Measurements from ENCODE around the gene NGF.

NGF gene

GRCh38 chr1:115240297-115240696 is 97.8 kb downstream of the NGF start:
- Histone ChIP-seq H2BK5ac (ENCODE audit: low read length) (no peak overlapping the region), H3K79me1 (ENCODE audit: low read length) (no peaks in the 10 kb centered on the region)
- no CpG with 5 or more reads among the region's 3 CpGs for WGBS (ENCODE audit: extremely low coverage, insufficient coverage, low lambda C conversion rate)

GRCh38 chr1:115239426-115239825 is 98.6 kb downstream of the NGF start:
- H3K36me3 ChIP-seq (ENCODE audit: control insufficient read depth, insufficient read depth, low read length) = no peaks in the 10 kb centered on the region
- H3K9ac ChIP-seq (ENCODE audit: low read length) = no peak overlapping the region
- no peak overlapping the region for H4K8ac ChIP-seq (ENCODE audit: low read depth, low read length)
- no peak overlapping the region for H3K56ac ChIP-seq (ENCODE audit: low read length)
- no peak overlapping the region for H3K4me2 ChIP-seq (ENCODE audit: low read length)
- no peak overlapping the region for H3K27ac ChIP-seq (ENCODE audit: low read depth, low read length)
- H3K4ac ChIP-seq (ENCODE audit: low read depth, low read length) = no peak overlapping the region
- no peaks in the 10 kb centered on the region for H3K79me1 ChIP-seq (ENCODE audit: low read length)
- H2BK15ac ChIP-seq (replicated peaks; ENCODE audit: low read depth) = no peak overlapping the region
- no peak overlapping the region for H2AK5ac ChIP-seq (ENCODE audit: low read length)
- no CpG with 5 or more reads among the region's 1 CpG for WGBS (ENCODE audit: extremely low coverage, insufficient coverage, low lambda C conversion rate)
- no peak overlapping the region for H3K23ac ChIP-seq (ENCODE audit: low read length)
- no peak overlapping the region for H3K4me3 ChIP-seq (ENCODE audit: low read length)
- H4K5ac ChIP-seq (ENCODE audit: low read length) = no peak overlapping the region
- no peak overlapping the region for H3K18ac ChIP-seq (ENCODE audit: low read length)
- no peaks in the 10 kb centered on the region for H3K4me1 ChIP-seq (ENCODE audit: control insufficient read depth, low read depth, low read length)
- no peaks in the 10 kb centered on the region for H3K27me3 ChIP-seq (ENCODE audit: insufficient read depth, low read length, poor library complexity)
- H2BK120ac ChIP-seq (ENCODE audit: low read depth, low read length) = no peak overlapping the region
- DNase-seq = no peak
- no peaks in the 10 kb centered on the region for H3K79me2 ChIP-seq (ENCODE audit: control insufficient read depth, insufficient read depth, low read length)
- no peak overlapping the region for H2BK5ac ChIP-seq (ENCODE audit: low read length)

More at GRCh38 chr1:115240297-115240696, 97.8 kb downstream of the NGF start:
- Histone ChIP-seq H3K4me2 (ENCODE audit: low read length) (no peak overlapping the region), H3K23ac (ENCODE audit: low read length) (no peak overlapping the region), H3K4me1 (ENCODE audit: control insufficient read depth, low read depth, low read length) (no peaks in the 10 kb centered on the region), H3K18ac (ENCODE audit: low read length) (no peak overlapping the region), H3K9ac (ENCODE audit: low read length) (no peak overlapping the region), H3K56ac (ENCODE audit: low read length) (no peak overlapping the region), H3K4ac (ENCODE audit: low read depth, low read length) (no peak overlapping the region), H4K8ac (ENCODE audit: low read depth, low read length) (no peak overlapping the region), H3K27me3 (ENCODE audit: insufficient read depth, low read length, poor library complexity) (no peaks in the 10 kb centered on the region), H2BK120ac (ENCODE audit: low read depth, low read length) (no peak overlapping the region), H2BK15ac (replicated peaks; ENCODE audit: low read depth) (no peak overlapping the region), H3K4me3 (ENCODE audit: low read length) (no peak overlapping the region), H3K27ac (ENCODE audit: low read depth, low read length) (no peak overlapping the region), H3K36me3 (ENCODE audit: control insufficient read depth, insufficient read depth, low read length) (no peaks in the 10 kb centered on the region), H2AK5ac (ENCODE audit: low read length) (no peak overlapping the region), H3K79me2 (ENCODE audit: control insufficient read depth, insufficient read depth, low read length) (no peaks in the 10 kb centered on the region), H4K5ac (ENCODE audit: low read length) (no peak overlapping the region)
- no peak for DNase-seq

DNA sequence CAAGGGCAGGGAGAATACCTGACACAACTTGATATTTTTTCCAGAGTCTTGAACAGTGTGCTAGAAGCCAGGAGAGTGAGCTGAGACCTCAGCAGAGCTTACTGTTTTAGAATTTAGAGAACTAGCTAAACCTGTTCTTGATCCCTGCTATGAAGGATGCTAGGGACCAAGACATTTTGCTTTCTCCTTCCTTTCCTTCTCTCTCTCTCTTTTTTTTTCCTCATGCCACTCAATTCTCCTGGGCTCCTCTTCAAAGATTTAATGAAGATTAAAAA is 99.0 kb downstream of the NGF start:
- no peak overlapping the region for H3K27ac ChIP-seq (ENCODE audit: low read depth, low read length)
- DNase-seq = no peak
- no peaks in the 10 kb centered on the region for H3K27me3 ChIP-seq (ENCODE audit: insufficient read depth, low read length, poor library complexity)
- H2BK15ac ChIP-seq (replicated peaks; ENCODE audit: low read depth) = no peak overlapping the region
- H2AK5ac ChIP-seq (ENCODE audit: low read length) = no peak overlapping the region
- H3K9ac ChIP-seq (ENCODE audit: low read length) = no peak overlapping the region
- no peak overlapping the region for H3K18ac ChIP-seq (ENCODE audit: low read length)
- no peak overlapping the region for H4K8ac ChIP-seq (ENCODE audit: low read depth, low read length)
- no peak overlapping the region for H3K23ac ChIP-seq (ENCODE audit: low read length)
- H3K4me1 ChIP-seq (ENCODE audit: control insufficient read depth, low read depth, low read length) = no peaks in the 10 kb centered on the region
- no peak overlapping the region for H4K5ac ChIP-seq (ENCODE audit: low read length)
- no peak overlapping the region for H3K4me3 ChIP-seq (ENCODE audit: low read length)
- H3K56ac ChIP-seq (ENCODE audit: low read length) = no peak overlapping the region
- H2BK5ac ChIP-seq (ENCODE audit: low read length) = no peak overlapping the region
- H3K36me3 ChIP-seq (ENCODE audit: control insufficient read depth, insufficient read depth, low read length) = no peaks in the 10 kb centered on the region
- H3K4me2 ChIP-seq (ENCODE audit: low read length) = no peak overlapping the region
- no peak overlapping the region for H2BK120ac ChIP-seq (ENCODE audit: low read depth, low read length)
- H3K79me1 ChIP-seq (ENCODE audit: low read length) = no peaks in the 10 kb centered on the region
- no peaks in the 10 kb centered on the region for H3K79me2 ChIP-seq (ENCODE audit: control insufficient read depth, insufficient read depth, low read length)
- H3K4ac ChIP-seq (ENCODE audit: low read depth, low read length) = no peak overlapping the region

GRCh38 chr1:115238336-115239147 is 99.5 kb downstream of the NGF start:
- Histone ChIP-seq H4K5ac (ENCODE audit: low read length) (no peak overlapping the region), H3K79me1 (ENCODE audit: low read length) (no peaks in the 10 kb centered on the region), H2BK15ac (replicated peaks; ENCODE audit: low read depth) (no peak overlapping the region), H3K27ac (ENCODE audit: low read depth, low read length) (no peak overlapping the region), H3K4ac (ENCODE audit: low read depth, low read length) (no peak overlapping the region), H3K4me1 (ENCODE audit: control insufficient read depth, low read depth, low read length) (no peaks in the 10 kb centered on the region), H3K4me3 (ENCODE audit: low read length) (no peak overlapping the region), H3K18ac (ENCODE audit: low read length) (no peak overlapping the region), H4K8ac (ENCODE audit: low read depth, low read length) (no peak overlapping the region), H3K23ac (ENCODE audit: low read length) (no peak overlapping the region), H2AK5ac (ENCODE audit: low read length) (no peak overlapping the region), H3K79me2 (ENCODE audit: control insufficient read depth, insufficient read depth, low read length) (no peaks in the 10 kb centered on the region), H2BK120ac (ENCODE audit: low read depth, low read length) (no peak overlapping the region), H3K56ac (ENCODE audit: low read length) (no peak overlapping the region), H2BK5ac (ENCODE audit: low read length) (no peak overlapping the region), H3K4me2 (ENCODE audit: low read length) (no peak overlapping the region), H3K9ac (ENCODE audit: low read length) (no peak overlapping the region), H3K36me3 (ENCODE audit: control insufficient read depth, insufficient read depth, low read length) (no peaks in the 10 kb centered on the region), H3K27me3 (ENCODE audit: insufficient read depth, low read length, poor library complexity) (no peaks in the 10 kb centered on the region)
- no peak for DNase-seq
- no CpG with 5 or more reads among the region's 5 CpGs for WGBS (ENCODE audit: extremely low coverage, insufficient coverage, low lambda C conversion rate)

- WGBS (ENCODE audit: extremely low coverage, insufficient coverage, low lambda C conversion rate) = no CpG with 5 or more reads among the region's 5 CpGs
- Histone ChIP-seq H3K4me2 (ENCODE audit: low read length) (no peak overlapping the region), H2AK5ac (ENCODE audit: low read length) (no peak overlapping the region), H2BK120ac (ENCODE audit: low read depth, low read length) (no peak overlapping the region), H3K36me3 (ENCODE audit: control insufficient read depth, insufficient read depth, low read length) (no peaks in the 10 kb centered on the region), H3K23ac (ENCODE audit: low read length) (no peak overlapping the region), H3K56ac (ENCODE audit: low read length) (no peak overlapping the region), H4K5ac (ENCODE audit: low read length) (no peak overlapping the region), H3K79me2 (ENCODE audit: control insufficient read depth, insufficient read depth, low read length) (no peaks in the 10 kb centered on the region), H2BK5ac (ENCODE audit: low read length) (no peak overlapping the region), H3K4me1 (ENCODE audit: control insufficient read depth, low read depth, low read length) (no peaks in the 10 kb centered on the region), H4K8ac (ENCODE audit: low read depth, low read length) (no peak overlapping the region), H3K4me3 (ENCODE audit: low read length) (no peak overlapping the region), H3K4ac (ENCODE audit: low read depth, low read length) (no peak overlapping the region), H3K27ac (ENCODE audit: low read depth, low read length) (no peak overlapping the region), H3K79me1 (ENCODE audit: low read length) (no peaks in the 10 kb centered on the region), H3K9ac (ENCODE audit: low read length) (no peak overlapping the region), H3K18ac (ENCODE audit: low read length) (no peak overlapping the region), H3K27me3 (ENCODE audit: insufficient read depth, low read length, poor library complexity) (no peaks in the 10 kb centered on the region), H2BK15ac (replicated peaks; ENCODE audit: low read depth) (no peak overlapping the region)
- no peak for DNase-seq
Observed at GRCh38 chr1:115237507-115237906, 100.5 kb downstream of the NGF start.

GRCh38 chr1:115237023-115237422 is 101.0 kb downstream of the NGF start:
- Histone ChIP-seq H3K9ac (ENCODE audit: low read length) (no peak overlapping the region), H3K18ac (ENCODE audit: low read length) (no peak overlapping the region), H3K23ac (ENCODE audit: low read length) (no peak overlapping the region), H3K56ac (ENCODE audit: low read length) (no peak overlapping the region), H3K27ac (ENCODE audit: low read depth, low read length) (no peak overlapping the region), H2BK5ac (ENCODE audit: low read length) (no peak overlapping the region), H3K4me1 (ENCODE audit: control insufficient read depth, low read depth, low read length) (no peaks in the 10 kb centered on the region), H2BK15ac (replicated peaks; ENCODE audit: low read depth) (no peak overlapping the region), H3K4me2 (ENCODE audit: low read length) (no peak overlapping the region), H2BK120ac (ENCODE audit: low read depth, low read length) (no peak overlapping the region), H3K79me2 (ENCODE audit: control insufficient read depth, insufficient read depth, low read length) (no peaks in the 10 kb centered on the region), H3K36me3 (ENCODE audit: control insufficient read depth, insufficient read depth, low read length) (no peaks in the 10 kb centered on the region), H3K4ac (ENCODE audit: low read depth, low read length) (no peak overlapping the region), H3K79me1 (ENCODE audit: low read length) (no peaks in the 10 kb centered on the region), H3K4me3 (ENCODE audit: low read length) (no peak overlapping the region), H3K27me3 (ENCODE audit: insufficient read depth, low read length, poor library complexity) (no peaks in the 10 kb centered on the region), H4K5ac (ENCODE audit: low read length) (no peak overlapping the region), H4K8ac (ENCODE audit: low read depth, low read length) (no peak overlapping the region), H2AK5ac (ENCODE audit: low read length) (no peak overlapping the region)
- no CpG with 5 or more reads among the region's 4 CpGs for WGBS (ENCODE audit: extremely low coverage, insufficient coverage, low lambda C conversion rate)
- DNase-seq = no peak
